ENCODE results near the gene APBB2.

DNA sequence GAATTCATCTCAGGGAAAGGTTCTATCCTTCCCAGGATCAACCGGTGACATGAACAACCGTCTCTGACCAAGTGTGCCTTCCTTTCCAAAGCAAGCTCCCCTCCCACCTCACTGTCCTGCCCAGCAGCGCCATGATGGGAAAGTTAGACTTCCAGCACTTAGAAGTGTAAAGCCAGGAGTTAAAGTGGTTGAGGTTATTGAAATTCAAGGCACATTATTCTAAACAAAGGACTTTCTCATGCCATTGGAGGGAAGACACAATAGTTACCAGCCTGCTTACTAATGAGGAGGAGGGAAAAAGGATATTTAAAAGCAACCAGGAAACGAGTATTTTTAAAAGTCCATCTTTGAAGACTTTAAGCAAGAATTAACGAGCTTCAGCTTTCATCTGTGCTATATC, 367.8 kb downstream of the APBB2 start:
- TF ChIP-seq CTCF (IDR thresholded peaks at IDR 0.05; ENCODE audit: control extremely low read depth in 1 of 3, insufficient read depth in 1 of 3, low read depth in 1 of 3, low read length in 3 of 3) (no peak), MAFK (IDR thresholded peaks at IDR 0.05; ENCODE audit: low read depth, low read length) (no peak), EP300 (IDR thresholded peaks at IDR 0.05; ENCODE audit: borderline replicate concordance in 1 of 2, low read depth in 2 of 2, low read length in 2 of 2) (no peak), CHD1 (IDR thresholded peaks at IDR 0.05; ENCODE audit: low read depth, low read length) (no peak), SP4 (IDR thresholded peaks at IDR 0.05; ENCODE audit: low read length) (no peak), JUN (IDR thresholded peaks at IDR 0.05; ENCODE audit: low read depth, low read length) (no peak), FOSL1 (IDR thresholded peaks at IDR 0.05; ENCODE audit: insufficient read depth, low read depth, low read length) (no peak)

Data from H1 (cell line).